ENCODE measurements around the gene CELSR1. TPM values are rescaled to one million over a fixed set of nuclear protein-coding genes. Genes with fewer than 3 reads are reported as not detected.

Gene CELSR1
- total and polyA plus RNA-seq, 2 donors from 2014 or later, result 15.7 to 49.9 TPM

DNA sequence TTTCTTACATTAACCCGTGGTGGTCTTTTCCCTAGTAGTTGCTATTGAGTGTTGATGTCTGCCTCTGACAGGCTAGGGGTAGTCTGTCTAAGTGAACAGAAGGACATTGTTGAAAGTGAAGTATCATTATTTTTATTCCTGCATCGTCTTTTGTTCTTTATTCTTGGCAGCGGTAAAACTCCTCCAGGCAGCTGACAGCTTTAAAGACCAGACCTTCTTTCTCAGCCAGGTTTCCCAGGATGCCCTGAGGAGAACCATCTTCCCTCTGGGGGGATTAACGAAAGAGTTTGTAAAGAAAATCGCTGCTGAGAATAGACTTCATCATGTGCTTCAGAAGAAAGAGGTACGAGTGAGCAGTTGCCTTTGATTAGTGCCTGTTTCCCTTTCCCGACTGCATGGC, 187.3 kb downstream of the CELSR1 start:
- Histone ChIP-seq H3K9ac (ENCODE audit: low read length in 3 of 3) (no peak overlapping the region), H3K4me1 (ENCODE audit: control insufficient read depth in 2 of 3, insufficient read depth in 2 of 3, low read depth in 1 of 3, low read length in 3 of 3) (no peaks in the 10 kb centered on the region), H3K27ac (ENCODE audit: low read depth in 2 of 2, low read length in 2 of 2) (no peak overlapping the region), H3K27me3 (ENCODE audit: control insufficient read depth, insufficient read depth, low read length) (no peaks in the 10 kb centered on the region), H3K9me3 (ENCODE audit: control insufficient read depth in 2 of 3, insufficient read depth in 1 of 3, low read length in 3 of 3) (no peaks in the 10 kb centered on the region), H3K36me3 (ENCODE audit: control insufficient read depth in 2 of 3, insufficient read depth in 3 of 3, low read length in 3 of 3) (peaks cover 3 to 70% (median 43%) of the 10 kb centered on the region in 3 donors), H3K4me3 (ENCODE audit: low read length in 3 of 3) (no peak overlapping the region)
- TF ChIP-seq, protein P1, sequence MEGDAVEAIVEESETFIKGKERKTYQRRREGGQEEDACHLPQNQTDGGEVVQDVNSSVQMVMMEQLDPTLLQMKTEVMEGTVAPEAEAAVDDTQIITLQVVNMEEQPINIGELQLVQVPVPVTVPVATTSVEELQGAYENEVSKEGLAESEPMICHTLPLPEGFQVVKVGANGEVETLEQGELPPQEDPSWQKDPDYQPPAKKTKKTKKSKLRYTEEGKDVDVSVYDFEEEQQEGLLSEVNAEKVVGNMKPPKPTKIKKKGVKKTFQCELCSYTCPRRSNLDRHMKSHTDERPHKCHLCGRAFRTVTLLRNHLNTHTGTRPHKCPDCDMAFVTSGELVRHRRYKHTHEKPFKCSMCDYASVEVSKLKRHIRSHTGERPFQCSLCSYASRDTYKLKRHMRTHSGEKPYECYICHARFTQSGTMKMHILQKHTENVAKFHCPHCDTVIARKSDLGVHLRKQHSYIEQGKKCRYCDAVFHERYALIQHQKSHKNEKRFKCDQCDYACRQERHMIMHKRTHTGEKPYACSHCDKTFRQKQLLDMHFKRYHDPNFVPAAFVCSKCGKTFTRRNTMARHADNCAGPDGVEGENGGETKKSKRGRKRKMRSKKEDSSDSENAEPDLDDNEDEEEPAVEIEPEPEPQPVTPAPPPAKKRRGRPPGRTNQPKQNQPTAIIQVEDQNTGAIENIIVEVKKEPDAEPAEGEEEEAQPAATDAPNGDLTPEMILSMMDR (IDR thresholded peaks at IDR 0.05; ENCODE audit: borderline replicate concordance, extremely low read depth, insufficient read depth), result no peak
- intact Hi-C loops (cut with DNase I), result no loop called here
- DNase-seq, result no peak
- no peak for FAIRE-seq

DNA sequence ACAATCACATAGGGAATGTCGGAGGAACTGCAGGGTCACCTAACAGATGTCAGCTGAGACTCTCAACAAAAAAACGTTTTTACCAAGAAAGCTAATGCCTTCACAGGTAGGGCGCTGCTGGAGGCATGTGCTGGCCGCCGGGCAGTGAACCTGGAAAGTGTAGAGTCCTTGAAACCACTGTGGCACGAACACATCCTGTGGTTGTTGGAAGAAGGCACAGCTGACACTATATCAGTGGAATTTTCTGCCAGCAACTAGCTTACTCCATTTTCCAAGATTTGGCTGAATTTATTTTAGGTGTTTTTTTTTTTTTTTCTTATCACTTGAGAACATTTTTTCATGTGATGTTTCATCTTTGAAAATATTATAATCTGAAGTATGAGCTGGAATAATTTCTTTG, 187.7 kb downstream of the CELSR1 start:
- intact Hi-C loops (cut with DNase I), result no loop called here
- no peaks in the 10 kb centered on the region for H3K4me1 ChIP-seq (ENCODE audit: control insufficient read depth in 2 of 3, insufficient read depth in 2 of 3, low read depth in 1 of 3, low read length in 3 of 3)
- no peak overlapping the region for H3K4me3 ChIP-seq (ENCODE audit: low read length in 3 of 3)
- DNase-seq (peak in 1 of 5 donors; percentile 6), FAIRE-seq (peak; percentile 11)
- H3K9me3 ChIP-seq (ENCODE audit: control insufficient read depth in 2 of 3, insufficient read depth in 1 of 3, low read length in 3 of 3), result no peaks in the 10 kb centered on the region
- H3K9ac ChIP-seq (ENCODE audit: low read length in 3 of 3), result no peak overlapping the region
- no peak overlapping the region for H3K27ac ChIP-seq (ENCODE audit: low read depth in 2 of 2, low read length in 2 of 2)
- peaks cover 3 to 71% (median 43%) of the 10 kb centered on the region in 3 donors for H3K36me3 ChIP-seq (ENCODE audit: control insufficient read depth in 2 of 3, insufficient read depth in 3 of 3, low read length in 3 of 3)
- TF ChIP-seq, protein P1 (IDR thresholded peaks at IDR 0.05; ENCODE audit: borderline replicate concordance, extremely low read depth, insufficient read depth), result no peak
- H3K27me3 ChIP-seq (ENCODE audit: control insufficient read depth, insufficient read depth, low read length), result no peaks in the 10 kb centered on the region

DNA sequence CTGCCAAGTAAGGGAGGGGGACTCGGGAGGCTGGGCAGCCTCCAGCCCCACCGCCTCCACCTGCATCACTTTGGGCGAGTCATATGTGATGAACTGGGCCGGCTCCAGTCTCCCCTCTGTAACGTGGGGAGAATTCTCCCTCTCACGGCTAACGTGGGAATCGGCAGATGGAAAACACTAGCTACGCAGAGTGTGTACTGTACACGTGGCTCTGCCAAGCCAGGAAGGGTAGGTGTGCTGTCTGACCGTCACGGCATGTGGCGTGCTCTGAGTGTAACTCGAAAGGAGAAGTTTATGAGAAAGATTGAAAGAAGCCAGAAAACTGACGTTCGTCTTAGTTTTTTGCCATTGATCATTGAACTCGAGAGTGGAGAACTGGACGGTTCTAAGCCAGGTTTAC, 188.2 kb downstream of the CELSR1 start:
- Histone ChIP-seq H3K36me3 (ENCODE audit: control insufficient read depth in 2 of 3, insufficient read depth in 3 of 3, low read length in 3 of 3) (peaks cover 3 to 75% (median 47%) of the 10 kb centered on the region in 3 donors), H3K27me3 (ENCODE audit: control insufficient read depth, insufficient read depth, low read length) (no peaks in the 10 kb centered on the region), H3K4me3 (ENCODE audit: low read length in 3 of 3) (no peak overlapping the region), H3K27ac (ENCODE audit: low read depth in 2 of 2, low read length in 2 of 2) (no peak overlapping the region), H3K9me3 (ENCODE audit: control insufficient read depth in 2 of 3, insufficient read depth in 1 of 3, low read length in 3 of 3) (no peaks in the 10 kb centered on the region), H3K9ac (ENCODE audit: low read length in 3 of 3) (no peak overlapping the region), H3K4me1 (ENCODE audit: control insufficient read depth in 2 of 3, insufficient read depth in 2 of 3, low read depth in 1 of 3, low read length in 3 of 3) (no peaks in the 10 kb centered on the region)
- DNase-seq (peak in 1 of 5 donors; percentile 50), FAIRE-seq (no peak)
- TF ChIP-seq, protein P1 (IDR thresholded peaks at IDR 0.05; ENCODE audit: borderline replicate concordance, extremely low read depth, insufficient read depth), result no peak
- intact Hi-C loops (cut with DNase I), result no loop called here

DNA sequence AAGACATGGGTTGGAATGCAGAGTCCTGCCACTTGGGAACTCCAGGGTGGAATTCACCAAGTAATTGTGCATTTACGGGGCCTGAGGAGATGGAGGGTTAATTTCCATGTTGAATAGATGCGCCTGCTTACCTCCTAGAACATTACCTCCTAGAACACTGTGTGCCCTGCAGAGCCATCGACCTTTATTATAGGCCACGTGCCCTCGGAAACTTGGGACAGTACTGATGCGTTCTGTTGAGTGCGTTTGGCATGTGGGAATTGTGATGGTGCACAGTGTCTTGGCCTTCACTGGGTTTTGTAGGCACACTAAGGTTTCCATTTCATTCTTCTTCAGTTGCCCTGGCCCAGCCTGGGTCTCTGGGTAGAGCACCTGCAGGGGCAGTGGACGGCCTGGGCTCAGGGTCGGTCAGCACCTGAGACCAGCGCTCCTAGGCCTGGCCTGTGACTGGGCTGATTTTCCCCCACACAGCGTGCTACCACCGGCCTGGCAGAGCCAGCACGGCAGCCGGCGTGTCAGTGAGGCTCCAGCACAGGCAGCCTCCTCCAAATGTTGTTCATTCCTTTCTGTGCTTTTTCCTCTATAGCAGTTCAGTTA, 189.2 kb downstream of the CELSR1 start:
- peaks cover 3 to 75% (median 50%) of the 10 kb centered on the region in 3 donors for H3K36me3 ChIP-seq (ENCODE audit: control insufficient read depth in 2 of 3, insufficient read depth in 3 of 3, low read length in 3 of 3)

More for the DNA sequence above, 189.2 kb downstream of the CELSR1 start:
- H3K27me3 ChIP-seq (ENCODE audit: control insufficient read depth, insufficient read depth, low read length), result no peaks in the 10 kb centered on the region
- H3K4me1 ChIP-seq (ENCODE audit: control insufficient read depth in 2 of 3, insufficient read depth in 2 of 3, low read depth in 1 of 3, low read length in 3 of 3), result no peaks in the 10 kb centered on the region
- intact Hi-C loops (cut with DNase I), result no loop called here
- H3K9ac ChIP-seq (ENCODE audit: low read length in 3 of 3), result no peak overlapping the region
- TF ChIP-seq, protein P1 (IDR thresholded peaks at IDR 0.05; ENCODE audit: borderline replicate concordance, extremely low read depth, insufficient read depth), result no peak
- no peak overlapping the region for H3K27ac ChIP-seq (ENCODE audit: low read depth in 2 of 2, low read length in 2 of 2)
- DNase-seq (peak in 1 of 5 donors; percentile 42), FAIRE-seq (no peak)
- H3K4me3 ChIP-seq (ENCODE audit: low read length in 3 of 3), result no peak overlapping the region
- no peaks in the 10 kb centered on the region for H3K9me3 ChIP-seq (ENCODE audit: control insufficient read depth in 2 of 3, insufficient read depth in 1 of 3, low read length in 3 of 3)

Data from kidney (tissue), 14 donors.